HPDE6-E6E7 (cell line): ENCODE data around the gene ARID3C.
A peak's percentile ranks its signal among the peaks of the same experiment; 100 is the strongest.

Experiments used
- DNase-seq: peaks from one replicate; pipeline ENCODE4 v3.0.0; 2011; ENCODE audit warnings: missing footprints; ENCODE audit errors: extremely low spot score

The ARID3C gene

DNA sequence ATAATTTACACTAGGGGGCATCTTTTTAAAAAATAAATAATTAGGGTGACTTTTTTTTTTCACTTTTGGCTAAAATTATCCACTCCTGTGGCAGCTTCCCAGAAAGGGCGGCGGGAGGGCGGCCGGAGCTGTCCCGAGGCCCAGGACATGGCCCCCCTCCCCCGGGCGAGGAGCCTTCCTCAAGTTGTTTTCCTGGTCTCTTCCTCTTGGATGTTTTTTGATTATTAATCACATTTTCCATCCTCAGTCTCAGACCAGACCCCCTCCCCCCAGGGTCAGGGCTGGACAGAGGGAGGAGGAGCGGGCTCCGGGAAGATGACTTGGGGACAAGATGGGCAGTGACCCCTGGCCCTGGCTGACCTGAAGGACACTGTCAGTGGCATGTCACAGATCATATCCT lies 34.7 kb downstream of the ARID3C start:
- no peak for DNase-seq

DNA sequence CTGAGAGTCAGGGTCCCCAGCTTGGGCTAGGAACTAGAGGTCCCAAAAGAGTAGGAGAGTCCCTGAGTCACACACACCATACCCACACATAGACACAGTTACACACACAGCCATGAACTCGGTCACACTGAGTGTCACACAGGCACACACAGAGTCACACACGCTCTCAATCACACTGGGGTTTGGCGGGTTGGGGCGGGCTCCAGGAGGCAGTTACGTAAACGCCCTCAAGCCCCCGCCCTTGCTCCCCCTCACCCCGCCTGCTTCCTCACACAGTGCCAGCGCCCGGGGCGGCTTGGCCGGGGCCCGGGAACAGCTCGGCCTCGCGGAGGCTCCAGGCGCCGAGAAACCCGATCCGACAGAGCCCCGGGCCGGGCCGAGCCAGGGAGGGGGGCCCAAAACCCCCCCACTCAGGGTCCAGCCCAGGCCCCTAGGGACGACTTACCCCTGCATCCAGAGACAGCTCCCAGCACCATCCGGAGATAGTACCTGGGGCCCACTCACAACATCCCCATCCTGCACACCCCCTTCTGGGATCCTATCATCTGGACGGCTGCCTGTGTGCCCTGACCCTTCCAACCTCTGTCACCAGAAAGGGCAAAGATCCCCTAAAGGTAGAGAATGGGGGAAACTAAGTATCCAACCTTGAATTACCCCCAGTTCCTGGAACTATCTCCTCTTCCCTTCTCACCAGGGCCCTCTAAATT lies 35.8 kb downstream of the ARID3C start:
- no peak for DNase-seq

- no peak for DNase-seq
These were observed 36.7 kb downstream of the ARID3C start for GRCh38 chr9:34591917-34592866.

DNA sequence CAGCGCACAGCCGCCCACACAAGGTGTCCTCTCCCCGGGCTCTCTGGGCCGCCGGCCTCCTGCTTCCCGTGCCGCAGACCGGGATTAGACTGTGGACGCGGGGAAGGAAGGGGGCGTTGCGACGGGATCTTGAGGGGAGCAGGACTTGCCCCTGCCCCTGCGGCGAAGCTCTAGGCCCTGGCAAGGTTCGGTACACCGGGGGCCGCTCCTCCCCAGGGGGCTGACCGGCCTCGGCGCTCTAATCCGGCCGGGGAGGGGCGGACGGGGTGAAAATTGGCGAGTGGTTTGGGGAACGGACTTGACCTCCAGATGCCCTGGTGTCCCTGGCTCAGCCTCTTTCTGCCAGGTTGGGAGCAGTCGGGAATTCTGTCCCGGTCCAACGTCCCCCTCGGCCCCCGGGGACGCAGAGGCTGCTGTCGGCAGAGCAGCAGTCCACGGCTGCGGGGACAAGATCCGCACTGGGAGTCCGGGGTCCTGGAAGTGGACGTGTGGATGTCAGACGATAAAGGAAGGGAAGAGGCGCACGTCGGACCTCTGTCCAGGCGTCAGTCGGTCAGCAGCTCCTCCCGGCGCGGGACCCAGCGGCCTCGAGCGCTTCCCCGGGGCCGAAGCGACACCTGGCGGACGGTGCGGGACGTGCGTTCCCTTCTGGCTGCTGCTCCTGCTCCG lies 37.5 kb downstream of the ARID3C start:
- DNase-seq, result peak; percentile 79

- DNase-seq, result no peak
These were observed 38.3 kb downstream of the ARID3C start for GRCh38 chr9:34590381-34591247.

GRCh38 chr9:34589636-34590380 lies 39.1 kb downstream of the ARID3C start, which contains the start of gene CNTFR:
TSS of gene CNTFR (minus strand) at chr9:34589724. CDS start at chr9:34568981, 20,743 bp downstream.
- DNase-seq, result no peak

DNA sequence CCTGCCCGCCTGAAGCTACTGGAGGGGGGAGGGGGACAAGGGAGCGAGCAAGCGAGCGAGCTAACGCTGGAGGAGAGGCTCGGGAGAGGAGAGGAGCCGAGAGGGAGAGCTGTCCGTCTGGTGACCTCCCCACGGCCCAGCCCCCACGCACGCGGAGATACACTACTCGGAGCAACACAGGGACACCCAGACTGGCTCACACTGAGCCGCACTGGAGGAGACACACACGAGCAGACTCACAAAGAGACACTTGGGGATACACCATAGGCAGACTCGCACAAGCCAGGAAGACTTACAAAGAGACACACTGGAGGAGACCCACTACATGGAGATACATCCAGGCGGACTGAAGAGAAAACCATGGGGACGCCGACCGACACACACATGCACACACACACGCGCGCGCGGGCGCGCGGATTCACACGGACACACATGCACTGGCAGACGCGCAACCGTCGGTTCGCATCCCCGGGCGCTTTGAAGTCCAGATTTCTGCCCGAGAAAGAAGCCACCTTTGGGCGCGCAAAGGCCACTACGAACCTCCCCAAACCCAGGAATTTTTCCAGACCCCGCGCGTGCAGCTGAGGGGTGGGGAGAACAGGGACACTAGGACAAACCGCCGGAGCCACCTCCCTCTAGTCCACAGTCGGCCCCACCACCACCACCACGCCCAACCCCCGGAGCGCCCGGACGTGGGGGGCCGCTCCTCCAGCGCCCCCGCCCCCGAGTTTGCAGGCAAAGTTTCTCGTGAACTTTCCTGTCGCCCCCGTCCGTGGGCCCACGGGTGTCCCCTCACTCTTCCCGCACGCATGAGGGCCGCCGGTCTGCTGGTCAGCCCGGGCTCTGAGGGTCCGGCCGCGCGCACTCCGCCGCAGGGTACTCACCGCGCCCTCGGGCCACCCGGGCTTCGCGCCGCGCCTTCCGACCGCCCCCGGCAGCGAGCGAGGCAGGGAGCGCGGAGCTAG lies 39.9 kb downstream of the ARID3C start:
- DNase-seq, result no peak

DNA sequence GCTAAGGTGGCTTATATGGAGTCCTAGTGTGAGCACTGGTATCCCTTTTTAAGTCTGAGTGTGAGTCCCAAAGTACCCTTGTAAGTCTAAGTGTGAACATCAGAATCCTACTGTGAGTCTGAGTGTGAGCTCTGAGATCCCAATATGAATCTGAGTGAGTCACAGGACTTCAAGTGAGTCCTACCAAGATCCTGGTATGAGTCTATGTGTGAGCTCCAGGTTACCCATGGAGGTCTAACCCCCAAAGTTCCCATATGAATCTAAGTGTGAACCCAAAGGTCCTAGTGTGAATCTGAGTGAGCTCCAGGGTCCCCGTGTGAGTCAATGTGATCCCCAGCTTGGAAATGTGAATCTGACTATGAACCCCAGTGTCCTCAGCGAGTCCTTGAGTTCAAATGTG lies 41.6 kb downstream of the ARID3C start:
- DNase-seq, result no peak

DNA sequence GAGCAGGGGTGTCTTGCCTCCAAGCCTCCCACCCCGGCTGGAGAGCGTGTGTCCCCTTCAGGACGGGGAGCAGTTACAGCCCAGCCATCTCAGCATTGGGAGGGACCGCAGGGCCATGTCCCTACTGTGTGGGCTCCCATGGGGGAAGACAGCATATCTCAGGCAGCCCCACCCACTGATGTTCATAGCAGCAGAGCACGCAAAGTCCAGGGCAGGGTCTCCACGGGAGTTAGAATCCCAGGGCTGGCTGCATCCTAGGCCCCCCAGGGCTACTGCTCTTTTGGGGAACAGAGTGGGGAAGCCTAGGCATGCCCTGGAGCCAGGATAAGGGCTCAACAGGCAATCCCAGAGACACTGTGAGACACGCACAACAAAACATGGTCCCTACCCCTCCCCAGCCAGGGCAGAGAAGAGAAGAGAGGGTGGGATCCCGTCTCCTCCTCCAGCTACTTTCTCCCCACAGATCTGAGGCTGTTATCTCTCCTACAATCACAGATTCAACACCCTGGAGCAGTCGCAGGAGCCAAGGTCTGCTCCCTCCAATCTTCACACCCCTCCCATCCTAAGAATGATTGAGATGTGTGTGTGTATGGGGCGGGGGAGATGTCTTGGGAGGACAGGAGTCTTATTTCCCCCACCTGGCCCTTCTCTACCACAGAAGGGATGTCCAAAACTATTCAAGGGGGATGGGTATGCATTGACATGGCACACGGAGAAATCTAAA lies 42.8 kb downstream of the ARID3C start:
- no peak for DNase-seq

DNA sequence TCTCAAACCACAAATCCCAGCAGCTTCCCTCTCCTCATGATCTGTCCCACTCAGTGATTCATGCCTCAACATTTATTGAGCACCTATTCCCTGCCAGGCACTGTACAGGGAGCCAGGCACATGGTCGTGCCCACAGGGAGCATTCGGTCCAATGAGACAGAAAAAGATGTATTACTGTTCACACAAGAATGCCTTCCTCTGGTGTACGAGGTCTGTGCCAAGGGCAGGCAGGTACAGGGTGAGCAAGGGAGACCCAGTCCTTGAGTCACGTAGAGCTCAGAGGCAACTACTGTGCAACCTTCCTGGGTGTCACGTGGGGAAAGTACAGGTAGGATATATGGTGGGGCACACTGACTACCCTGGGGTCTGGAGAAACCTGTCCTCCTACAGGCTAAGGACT lies 43.9 kb downstream of the ARID3C start:
- no peak for DNase-seq

- DNase-seq, result no peak
These were observed 46.1 kb downstream of the ARID3C start for GRCh38 chr9:34582787-34583186.

DNA sequence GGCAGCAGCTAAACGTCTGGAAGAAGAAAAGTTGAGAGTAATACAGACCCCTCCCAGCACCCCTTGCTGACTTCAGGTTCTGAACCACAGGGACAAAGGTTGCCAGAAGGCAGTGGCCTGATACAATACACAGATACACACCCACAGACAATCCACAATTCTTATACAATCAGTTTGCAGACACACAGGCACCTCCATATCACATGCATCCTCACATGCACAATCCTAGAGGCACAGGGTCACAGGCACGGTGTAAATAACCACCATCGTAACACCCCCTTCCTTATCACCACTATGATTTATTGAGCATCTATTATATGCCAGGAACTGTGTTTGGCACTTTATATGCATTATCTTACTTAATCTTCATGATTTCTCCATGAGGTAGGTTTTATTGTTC lies 47.5 kb downstream of the ARID3C start:
- no peak for DNase-seq

GRCh38 chr9:34580358-34580757 lies 48.5 kb downstream of the ARID3C start:
- DNase-seq, result no peak

DNA sequence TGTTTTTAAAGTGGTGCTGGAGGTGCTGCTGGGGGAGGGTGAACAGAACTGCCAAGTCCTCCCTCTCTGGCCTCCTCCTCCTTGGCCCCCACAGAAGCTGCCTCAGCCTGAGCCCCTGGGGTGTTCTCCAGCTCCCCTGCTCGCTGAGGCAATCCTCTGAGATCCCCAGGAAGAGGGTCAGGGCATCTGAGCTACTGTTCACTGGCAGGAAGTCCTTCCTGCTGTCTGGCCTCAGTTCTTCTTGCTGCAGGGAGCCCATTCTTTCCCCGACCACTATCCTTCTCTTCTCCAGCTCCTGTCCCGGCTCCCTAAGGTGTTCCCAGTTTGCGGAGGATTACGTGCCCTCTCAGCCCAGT lies 49.1 kb downstream of the ARID3C start:
- no peak for DNase-seq

DNA sequence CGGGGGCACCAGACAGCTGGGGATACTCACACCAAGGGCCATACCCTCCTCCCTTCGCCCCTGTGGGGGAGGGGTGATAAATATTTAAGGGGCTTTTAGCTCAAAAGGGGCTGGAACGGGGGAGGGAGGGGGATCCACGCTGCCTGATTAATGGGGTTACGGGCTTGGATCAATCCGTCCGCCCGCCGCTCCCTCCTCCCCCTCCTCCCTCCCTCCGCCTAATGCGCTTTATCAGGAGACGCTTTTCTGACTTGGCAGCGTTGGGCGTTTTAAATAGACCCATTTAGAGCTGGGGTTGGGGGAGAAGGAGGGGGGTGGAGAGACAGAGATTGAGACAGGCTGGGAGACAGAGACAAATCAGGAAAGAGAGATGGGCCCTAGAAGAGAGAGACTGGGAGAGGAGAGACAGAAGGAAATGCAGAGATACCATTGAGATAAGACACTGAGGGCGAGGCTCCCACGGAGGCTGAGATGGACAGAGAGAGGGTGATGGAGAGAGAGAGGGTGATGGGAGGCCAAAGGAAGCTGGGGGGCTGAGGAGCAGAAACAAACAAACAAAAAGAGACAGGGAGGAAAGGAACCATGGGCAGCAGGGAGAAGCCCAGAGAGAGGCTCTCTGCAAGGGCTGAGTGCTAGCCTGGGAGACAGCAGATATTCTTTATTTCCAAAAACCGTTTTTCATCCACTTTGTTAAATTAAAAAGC lies 49.6 kb downstream of the ARID3C start:
- DNase-seq, result no peak

- no peak for DNase-seq
These were observed 50.4 kb downstream of the ARID3C start for GRCh38 chr9:34578241-34579103.
